ENCODE results near the gene NAGPA.

The NAGPA gene

DNA sequence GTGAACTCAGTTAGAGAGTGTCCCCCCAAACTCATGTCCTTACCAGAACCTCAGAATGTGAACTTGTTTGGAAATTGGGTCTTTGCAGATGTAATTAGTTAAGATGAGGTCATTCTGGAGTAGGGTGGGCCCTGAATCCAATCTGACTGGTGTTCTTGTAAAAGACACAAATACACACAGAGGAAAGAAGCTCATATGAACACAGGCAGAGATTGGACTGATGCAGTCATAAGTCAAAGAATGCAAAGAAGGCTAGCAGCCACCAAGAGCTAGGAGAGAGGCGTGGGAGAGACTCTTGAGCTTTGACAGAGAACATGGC is 2.1 kb upstream of the NAGPA start:
- DNase-seq (ENCODE audit: low read depth): no peak
- no peak overlapping the region for H3K4me3 ChIP-seq (ENCODE audit: low read depth, low read length)
- TF ChIP-seq, protein P1, sequence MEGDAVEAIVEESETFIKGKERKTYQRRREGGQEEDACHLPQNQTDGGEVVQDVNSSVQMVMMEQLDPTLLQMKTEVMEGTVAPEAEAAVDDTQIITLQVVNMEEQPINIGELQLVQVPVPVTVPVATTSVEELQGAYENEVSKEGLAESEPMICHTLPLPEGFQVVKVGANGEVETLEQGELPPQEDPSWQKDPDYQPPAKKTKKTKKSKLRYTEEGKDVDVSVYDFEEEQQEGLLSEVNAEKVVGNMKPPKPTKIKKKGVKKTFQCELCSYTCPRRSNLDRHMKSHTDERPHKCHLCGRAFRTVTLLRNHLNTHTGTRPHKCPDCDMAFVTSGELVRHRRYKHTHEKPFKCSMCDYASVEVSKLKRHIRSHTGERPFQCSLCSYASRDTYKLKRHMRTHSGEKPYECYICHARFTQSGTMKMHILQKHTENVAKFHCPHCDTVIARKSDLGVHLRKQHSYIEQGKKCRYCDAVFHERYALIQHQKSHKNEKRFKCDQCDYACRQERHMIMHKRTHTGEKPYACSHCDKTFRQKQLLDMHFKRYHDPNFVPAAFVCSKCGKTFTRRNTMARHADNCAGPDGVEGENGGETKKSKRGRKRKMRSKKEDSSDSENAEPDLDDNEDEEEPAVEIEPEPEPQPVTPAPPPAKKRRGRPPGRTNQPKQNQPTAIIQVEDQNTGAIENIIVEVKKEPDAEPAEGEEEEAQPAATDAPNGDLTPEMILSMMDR (IDR thresholded peaks at IDR 0.05; ENCODE audit: control insufficient read depth, extremely low read depth, insufficient read depth): no peak

GRCh38 chr16:5034167-5034523 is 410 bp upstream of the NAGPA start:
- peak overlapping the region; percentile 79 for H3K4me3 ChIP-seq (ENCODE audit: low read depth, low read length)
- DNase-seq (ENCODE audit: low read depth): no peak
- TF ChIP-seq, protein P1 (IDR thresholded peaks at IDR 0.05; ENCODE audit: control insufficient read depth, extremely low read depth, insufficient read depth): no peak

DNA sequence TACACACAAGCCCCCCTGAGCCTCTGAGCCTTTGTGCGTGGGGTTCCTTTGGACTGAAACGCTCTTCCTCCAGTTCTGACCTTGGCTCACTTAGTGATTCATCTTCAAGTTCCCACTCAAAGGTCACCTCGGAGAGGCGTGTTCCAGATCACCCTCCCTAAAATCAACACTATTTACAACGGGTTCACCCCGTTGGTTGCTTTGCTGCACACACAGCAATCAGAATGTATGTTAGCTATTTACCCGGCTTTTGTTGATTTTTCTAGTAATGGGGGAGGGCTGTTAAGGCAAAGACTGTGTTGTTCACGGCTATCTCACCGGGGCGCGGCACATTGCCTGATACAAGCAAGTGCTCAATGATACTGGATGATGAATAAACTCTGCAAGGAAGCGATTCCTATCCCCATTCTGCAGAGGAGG is 977 bp downstream of the NAGPA start:
- peak overlapping the region; percentile 79 for H3K4me3 ChIP-seq (ENCODE audit: low read depth, low read length)
- no peak for DNase-seq (ENCODE audit: low read depth)
- TF ChIP-seq, protein P1 (IDR thresholded peaks at IDR 0.05; ENCODE audit: control insufficient read depth, extremely low read depth, insufficient read depth): no peak

DNA sequence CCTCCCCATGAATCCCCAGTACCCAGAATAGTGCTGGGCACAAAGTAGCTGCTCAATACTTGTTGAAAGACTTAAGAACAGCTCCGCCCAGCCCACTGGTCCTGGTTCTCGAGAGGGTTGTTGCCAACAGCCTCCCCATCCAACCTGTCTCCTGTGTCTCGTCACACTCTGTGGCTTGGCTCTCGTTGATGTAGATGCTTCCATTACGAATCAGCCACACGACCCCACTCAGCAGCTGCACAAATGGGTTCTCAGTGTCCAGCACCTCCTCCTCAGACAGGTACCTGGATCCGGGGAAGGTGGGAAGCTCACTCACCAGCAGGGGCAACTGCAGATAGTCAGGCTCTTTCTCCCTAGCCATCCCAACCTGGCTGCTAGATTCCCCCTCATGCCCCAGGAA is 2.1 kb downstream of the NAGPA start:
- DNase-seq (ENCODE audit: low read depth): no peak
- no peak overlapping the region for H3K4me3 ChIP-seq (ENCODE audit: low read depth, low read length)
- TF ChIP-seq, protein P1 (IDR thresholded peaks at IDR 0.05; ENCODE audit: control insufficient read depth, extremely low read depth, insufficient read depth): no peak

- no peak overlapping the region for H3K4me3 ChIP-seq (ENCODE audit: low read depth, low read length)
- no peak for DNase-seq (ENCODE audit: low read depth)
- TF ChIP-seq, protein P1 (IDR thresholded peaks at IDR 0.05; ENCODE audit: control insufficient read depth, extremely low read depth, insufficient read depth): no peak
Observed at GRCh38 chr16:5030251-5030870, 3.4 kb downstream of the NAGPA start.

DNA sequence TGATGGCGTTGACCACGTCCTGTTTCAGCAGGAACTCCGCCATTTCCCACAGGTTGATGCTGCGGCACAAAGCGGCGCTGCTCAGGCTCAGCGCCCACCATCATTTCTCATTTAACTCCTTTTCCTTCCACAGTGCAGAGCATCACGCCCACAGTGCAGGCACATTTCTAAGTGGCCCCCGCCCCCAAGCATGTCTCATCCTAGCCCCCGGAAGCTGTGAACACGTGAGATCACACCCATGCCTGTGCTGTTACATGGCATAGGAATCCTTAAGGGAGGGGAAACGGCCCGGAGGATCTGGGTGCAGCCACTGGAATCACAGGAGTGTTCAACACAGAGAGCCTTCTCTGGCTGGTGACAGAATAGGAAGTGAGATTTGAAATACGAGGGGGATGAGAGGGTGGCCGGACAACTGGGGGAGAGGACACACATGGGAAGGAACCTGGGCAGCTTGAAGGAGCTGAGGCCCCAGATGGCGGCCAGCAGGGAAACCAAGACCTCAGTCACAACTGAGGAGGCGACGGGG is 4.7 kb downstream of the NAGPA start:
- H3K4me3 ChIP-seq (ENCODE audit: low read depth, low read length): no peak overlapping the region
- DNase-seq (ENCODE audit: low read depth): no peak
- TF ChIP-seq, protein P1 (IDR thresholded peaks at IDR 0.05; ENCODE audit: control insufficient read depth, extremely low read depth, insufficient read depth): no peak

Data from LNCaP clone FGC (cell line).